GM12801 (cell line): ENCODE results near the gene EVC2.

Experiments used
- TF ChIP-seq, protein P1 (sequence below): IDR thresholded peaks from one replicate; pipeline ENCODE4 v1.5.1; 2011; ENCODE audit warnings: control low read depth; ENCODE audit not compliant: insufficient read length; ENCODE audit errors: extremely low read depth

EVC2 gene

DNA sequence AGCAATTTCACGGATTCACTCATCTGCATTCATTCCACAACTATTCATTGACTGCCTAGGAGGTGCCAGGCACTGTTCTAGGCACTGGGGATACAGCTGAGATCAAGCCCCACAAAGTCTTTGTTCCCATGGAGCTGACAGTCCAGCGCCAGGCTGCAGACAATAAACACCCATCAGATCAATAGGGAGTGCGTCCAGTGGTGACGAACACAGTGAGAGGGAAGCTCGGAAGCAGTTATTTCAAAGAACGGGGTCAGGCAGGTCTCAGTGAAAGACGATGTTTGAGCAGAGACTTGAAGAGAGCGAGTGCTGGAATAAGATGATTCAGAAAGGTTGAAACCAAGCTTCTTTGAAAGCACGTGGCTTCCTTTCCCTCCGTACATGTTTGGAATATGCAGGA is 167.2 kb downstream of the EVC2 start:
- TF ChIP-seq, protein P1, sequence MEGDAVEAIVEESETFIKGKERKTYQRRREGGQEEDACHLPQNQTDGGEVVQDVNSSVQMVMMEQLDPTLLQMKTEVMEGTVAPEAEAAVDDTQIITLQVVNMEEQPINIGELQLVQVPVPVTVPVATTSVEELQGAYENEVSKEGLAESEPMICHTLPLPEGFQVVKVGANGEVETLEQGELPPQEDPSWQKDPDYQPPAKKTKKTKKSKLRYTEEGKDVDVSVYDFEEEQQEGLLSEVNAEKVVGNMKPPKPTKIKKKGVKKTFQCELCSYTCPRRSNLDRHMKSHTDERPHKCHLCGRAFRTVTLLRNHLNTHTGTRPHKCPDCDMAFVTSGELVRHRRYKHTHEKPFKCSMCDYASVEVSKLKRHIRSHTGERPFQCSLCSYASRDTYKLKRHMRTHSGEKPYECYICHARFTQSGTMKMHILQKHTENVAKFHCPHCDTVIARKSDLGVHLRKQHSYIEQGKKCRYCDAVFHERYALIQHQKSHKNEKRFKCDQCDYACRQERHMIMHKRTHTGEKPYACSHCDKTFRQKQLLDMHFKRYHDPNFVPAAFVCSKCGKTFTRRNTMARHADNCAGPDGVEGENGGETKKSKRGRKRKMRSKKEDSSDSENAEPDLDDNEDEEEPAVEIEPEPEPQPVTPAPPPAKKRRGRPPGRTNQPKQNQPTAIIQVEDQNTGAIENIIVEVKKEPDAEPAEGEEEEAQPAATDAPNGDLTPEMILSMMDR, result no peak

DNA sequence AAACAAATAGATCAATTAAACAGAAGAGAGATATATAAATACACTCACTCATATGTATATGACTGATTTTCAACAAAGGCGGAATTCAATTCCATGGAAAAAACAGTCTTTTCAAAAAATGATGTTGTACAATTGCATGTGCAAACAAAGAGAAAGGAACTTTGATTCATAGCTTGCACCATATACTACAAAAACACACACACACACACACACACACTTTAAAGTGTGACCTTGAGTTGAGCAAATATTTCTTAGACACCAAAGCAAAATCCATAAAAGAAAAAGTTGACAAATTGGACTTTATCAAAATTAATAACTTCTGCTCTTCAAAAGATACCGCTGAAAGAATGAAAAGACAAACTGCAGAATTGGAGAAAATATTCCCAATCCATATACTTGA is 168.8 kb downstream of the EVC2 start:
- TF ChIP-seq, protein P1, result no peak

DNA sequence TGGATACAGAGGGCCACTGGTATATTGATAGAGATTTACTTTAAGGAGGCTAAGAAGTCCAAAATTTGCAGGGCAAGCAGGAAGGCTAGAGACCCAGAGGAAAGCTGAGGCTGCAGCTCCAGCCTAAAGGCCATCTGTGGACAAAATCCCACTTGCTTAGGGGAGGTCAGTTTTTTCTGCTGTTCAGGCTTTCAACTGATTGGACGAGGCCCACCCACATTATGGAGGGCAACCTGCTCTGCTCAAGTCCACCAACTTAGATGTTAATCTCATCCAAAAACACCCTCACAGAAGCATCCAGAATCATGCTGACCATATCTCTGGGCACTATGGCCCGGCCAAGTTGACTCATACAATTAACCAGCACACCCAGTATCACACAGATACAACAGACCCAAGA is 176.3 kb downstream of the EVC2 start:
- TF ChIP-seq, protein P1, result no peak

DNA sequence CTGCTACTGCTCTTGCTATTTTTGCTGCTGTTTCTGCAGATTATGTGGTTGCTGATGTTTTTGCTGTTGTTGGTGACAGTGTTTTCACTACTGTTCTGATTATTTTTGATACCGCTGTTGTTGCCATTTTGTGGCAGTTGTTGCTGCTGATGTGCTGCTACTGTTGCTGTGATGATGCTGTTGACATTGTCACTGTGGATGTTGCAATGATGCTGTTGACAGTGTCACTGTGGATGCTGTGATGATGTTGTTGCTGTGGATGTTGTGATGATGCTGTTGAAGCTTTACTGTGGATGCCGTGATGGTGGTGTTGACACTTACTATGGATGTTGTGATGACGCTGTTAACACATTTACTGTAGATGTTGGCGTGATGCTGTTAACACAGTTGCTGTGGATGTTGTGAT is 180.3 kb downstream of the EVC2 start:
- TF ChIP-seq, protein P1, result no peak

DNA sequence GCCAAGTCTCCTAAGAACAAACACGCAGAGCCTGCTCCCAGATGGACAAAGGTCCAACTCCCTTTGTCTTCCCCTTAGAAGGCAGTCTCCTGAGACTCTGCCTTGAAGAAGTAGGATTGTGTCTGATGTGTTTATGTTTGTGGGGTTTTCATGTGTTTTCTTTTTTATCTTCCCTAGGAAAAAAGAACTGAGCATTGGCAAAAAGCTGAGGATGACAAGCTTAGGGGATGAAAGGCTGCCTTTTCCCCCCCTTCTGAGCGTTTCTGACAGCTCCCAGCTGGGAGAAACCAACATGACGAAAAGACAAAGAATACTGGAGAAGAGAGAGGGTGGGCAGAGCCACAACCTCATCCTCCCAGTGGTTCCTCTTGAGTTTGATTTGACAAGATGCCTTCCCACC is 181.1 kb downstream of the EVC2 start:
- TF ChIP-seq, protein P1, result no peak

DNA sequence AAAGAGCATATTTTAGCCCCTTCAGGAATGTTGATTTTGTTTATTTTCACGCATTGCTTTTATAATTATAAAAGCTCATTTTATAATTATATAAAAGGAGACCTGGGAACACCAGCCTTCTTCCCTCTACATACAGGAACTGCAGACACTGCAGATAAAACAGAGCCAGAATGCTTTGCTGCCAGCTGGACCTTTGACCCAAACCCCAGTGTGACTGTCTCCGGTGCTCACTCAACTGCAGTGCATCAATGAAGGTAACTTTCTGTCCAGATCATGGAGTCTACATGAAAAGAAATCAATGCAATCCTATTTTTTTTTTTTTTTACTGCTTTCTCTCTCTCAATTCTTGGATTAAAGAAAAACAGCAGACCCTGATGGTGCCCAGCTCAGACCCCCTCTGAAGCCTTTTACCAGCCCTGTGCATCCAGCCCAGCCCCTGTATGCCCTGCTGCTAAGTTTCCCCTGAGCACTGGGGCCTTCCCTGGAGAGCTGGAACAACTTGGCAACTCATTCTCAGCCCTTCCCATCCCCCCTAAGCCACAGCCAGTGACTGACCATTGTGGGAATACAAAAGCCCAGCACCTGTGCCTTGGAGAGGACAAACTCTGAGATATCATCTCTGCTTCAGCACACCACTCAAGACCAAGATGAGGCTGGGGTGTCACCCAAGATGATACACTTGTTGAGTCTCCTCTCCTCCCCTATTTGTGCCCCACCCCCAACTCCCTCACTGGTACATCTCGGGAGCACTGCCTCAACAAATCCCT is 182.1 kb downstream of the EVC2 start:
- TF ChIP-seq, protein P1, result no peak

DNA sequence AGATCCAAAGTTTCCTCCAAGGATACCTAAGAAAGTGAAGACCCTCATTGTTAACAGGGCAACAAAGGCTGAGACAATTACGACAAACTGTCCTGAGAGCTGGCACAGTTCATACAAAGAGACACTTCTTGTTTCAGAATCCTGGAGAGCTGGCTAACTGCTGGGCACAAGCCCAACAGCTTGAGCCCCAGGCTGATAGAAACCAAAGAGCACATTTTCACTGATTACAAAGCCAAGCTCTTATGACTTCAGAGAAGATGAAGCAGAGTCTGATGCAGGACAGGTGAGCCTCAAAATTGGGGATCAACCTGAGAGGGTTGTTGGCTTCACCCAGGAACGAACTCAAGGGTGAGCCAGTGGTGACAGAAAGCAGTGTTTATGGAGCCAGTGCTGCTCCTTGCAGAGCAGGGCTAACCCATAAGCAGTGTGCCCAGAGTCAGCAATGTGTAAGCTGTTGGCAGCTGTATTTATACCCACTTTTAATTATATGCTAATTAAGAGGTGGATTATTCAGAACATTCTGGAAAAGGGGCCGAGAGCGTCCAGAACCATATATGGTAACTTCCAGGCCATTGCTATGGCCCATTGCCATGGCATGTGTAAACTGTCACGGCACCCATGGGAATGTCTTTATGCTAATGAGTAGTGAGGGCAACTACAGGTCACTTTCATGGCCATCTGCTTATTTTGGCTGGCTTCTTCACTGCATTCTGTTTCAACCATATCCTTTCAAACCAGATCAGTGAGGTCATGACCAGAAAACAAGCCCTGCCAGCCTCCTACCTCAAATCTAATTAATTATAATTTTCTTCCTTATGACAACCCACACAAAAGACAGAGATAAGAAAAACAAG is 183.7 kb downstream of the EVC2 start:
- TF ChIP-seq, protein P1, result no peak
